AG10803 (cell line): ENCODE results near the gene ADRB2.

Experiments
- DNase-seq: peaks from one replicate; pipeline ENCODE4 v3.0.0; 2010; ENCODE audit warnings: low read depth
- H3K4me3 ChIP-seq: 2 replicates; pipeline ENCODE4 v1.5.1; 2011; ENCODE audit warnings: mild to moderate bottlenecking, low read length, control low read depth
- TF ChIP-seq, protein P1 (sequence below): conservative IDR thresholded peaks from 2 replicates; pipeline ENCODE4 v1.5.1; 2011; ENCODE audit warnings: mild to moderate bottlenecking, low read length, control low read depth, inconsistent platforms

Gene ADRB2

GRCh38 chr5:148823871-148824270 is 2.5 kb upstream of the ADRB2 start:
- TF ChIP-seq, protein P1, sequence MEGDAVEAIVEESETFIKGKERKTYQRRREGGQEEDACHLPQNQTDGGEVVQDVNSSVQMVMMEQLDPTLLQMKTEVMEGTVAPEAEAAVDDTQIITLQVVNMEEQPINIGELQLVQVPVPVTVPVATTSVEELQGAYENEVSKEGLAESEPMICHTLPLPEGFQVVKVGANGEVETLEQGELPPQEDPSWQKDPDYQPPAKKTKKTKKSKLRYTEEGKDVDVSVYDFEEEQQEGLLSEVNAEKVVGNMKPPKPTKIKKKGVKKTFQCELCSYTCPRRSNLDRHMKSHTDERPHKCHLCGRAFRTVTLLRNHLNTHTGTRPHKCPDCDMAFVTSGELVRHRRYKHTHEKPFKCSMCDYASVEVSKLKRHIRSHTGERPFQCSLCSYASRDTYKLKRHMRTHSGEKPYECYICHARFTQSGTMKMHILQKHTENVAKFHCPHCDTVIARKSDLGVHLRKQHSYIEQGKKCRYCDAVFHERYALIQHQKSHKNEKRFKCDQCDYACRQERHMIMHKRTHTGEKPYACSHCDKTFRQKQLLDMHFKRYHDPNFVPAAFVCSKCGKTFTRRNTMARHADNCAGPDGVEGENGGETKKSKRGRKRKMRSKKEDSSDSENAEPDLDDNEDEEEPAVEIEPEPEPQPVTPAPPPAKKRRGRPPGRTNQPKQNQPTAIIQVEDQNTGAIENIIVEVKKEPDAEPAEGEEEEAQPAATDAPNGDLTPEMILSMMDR: no peak
- no peak overlapping the region for H3K4me3 ChIP-seq
- no peak for DNase-seq

DNA sequence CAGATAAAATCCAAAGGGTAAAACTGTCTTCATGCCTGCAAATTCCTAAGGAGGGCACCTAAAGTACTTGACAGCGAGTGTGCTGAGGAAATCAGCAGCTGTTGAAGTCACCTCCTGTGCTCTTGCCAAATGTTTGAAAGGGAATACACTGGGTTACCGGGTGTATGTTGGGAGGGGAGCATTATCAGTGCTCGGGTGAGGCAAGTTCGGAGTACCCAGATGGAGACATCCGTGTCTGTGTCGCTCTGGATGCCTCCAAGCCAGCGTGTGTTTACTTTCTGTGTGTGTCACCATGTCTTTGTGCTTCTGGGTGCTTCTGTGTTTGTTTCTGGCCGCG is 727 bp upstream of the ADRB2 start:
- DNase-seq: peak; percentile 36
- TF ChIP-seq, protein P1: no peak

GRCh38 chr5:148826739-148827070 is 294 bp downstream of the ADRB2 start:
- peak overlapping the region; percentile 83 for H3K4me3 ChIP-seq
- DNase-seq: no peak
- TF ChIP-seq, protein P1: no peak

More for the DNA sequence above, 727 bp upstream of the ADRB2 start:
- H3K4me3 ChIP-seq: peak overlapping the region; percentile 83

DNA sequence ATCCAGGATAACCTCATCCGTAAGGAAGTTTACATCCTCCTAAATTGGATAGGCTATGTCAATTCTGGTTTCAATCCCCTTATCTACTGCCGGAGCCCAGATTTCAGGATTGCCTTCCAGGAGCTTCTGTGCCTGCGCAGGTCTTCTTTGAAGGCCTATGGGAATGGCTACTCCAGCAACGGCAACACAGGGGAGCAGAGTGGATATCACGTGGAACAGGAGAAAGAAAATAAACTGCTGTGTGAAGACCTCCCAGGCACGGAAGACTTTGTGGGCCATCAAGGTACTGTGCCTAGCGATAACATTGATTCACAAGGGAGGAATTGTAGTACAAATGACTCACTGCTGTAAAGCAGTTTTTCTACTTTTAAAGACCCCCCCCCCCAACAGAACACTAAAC is 1.3 kb downstream of the ADRB2 start:
- H3K4me3 ChIP-seq: no peak overlapping the region
- DNase-seq: no peak
- TF ChIP-seq, protein P1: no peak

DNA sequence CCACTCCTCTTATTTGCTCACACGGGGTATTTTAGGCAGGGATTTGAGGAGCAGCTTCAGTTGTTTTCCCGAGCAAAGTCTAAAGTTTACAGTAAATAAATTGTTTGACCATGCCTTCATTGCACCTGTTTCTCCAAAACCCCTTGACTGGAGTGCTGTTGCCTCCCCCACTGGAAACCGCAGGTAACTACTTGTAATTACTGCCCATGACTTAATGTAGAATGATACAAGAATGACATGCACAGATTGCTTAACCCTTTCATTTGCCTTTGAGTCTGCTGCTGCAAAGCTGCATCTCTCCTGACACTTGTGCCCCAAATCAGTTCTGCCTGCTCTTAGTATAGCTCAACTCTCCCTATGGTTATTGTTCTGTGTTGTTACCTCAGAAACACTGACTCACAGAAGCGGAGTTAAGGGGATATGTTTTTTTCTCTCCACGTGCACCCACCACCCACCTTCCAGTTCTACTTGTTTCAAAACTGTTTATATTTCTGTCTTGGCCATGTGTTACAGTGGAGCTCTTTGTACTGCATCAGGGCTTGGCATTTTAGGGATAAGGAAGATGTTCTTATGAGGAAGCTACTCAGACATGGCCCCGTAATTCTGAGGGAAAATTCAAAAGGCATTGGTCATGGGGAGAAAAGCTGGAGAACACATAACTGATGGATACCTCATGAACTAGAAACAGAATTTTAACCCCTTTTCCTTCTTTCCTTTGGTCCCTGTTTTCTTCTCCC is 2.3 kb downstream of the ADRB2 start:
- H3K4me3 ChIP-seq: peak overlapping the region; percentile 4
- DNase-seq: no peak
- TF ChIP-seq, protein P1: no peak

DNA sequence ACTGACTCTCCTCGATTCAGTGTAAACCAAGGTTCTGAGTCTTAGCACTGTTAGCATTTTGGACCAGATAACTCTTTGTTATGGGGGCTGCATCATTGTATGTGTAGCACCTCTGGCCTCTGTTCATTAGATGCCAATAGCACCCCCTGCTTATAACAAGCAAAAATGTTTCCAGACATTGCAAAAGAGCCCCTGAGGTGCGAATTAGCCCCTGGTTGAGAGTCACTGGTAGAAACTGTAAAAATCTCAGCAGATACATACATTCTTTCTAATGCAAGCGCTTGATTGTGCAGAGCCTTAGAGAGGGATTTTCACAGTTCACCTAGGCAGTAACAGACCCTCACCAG is 2.8 kb downstream of the ADRB2 start:
- H3K4me3 ChIP-seq: no peak overlapping the region
- no peak for DNase-seq
- TF ChIP-seq, protein P1: no peak

DNA sequence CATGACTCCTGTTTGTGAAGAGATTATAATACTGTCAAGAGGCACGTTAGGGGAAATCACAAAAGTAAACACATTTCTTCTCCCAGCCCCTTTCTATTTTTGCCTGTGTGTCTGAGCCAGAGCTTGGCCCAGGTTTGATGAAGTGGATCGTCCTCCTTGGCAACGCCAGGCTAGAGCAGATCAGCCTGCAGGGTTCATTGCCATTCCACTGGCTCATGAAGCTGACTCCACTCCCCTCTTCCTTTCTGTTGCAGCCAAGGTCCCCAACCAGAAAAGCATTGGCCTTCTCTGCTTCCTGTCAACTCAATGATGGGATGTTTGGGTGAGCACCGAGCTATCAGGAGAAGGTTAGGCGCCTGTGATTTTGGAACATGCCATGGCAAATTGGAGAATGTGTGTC is 3.3 kb downstream of the ADRB2 start:
- TF ChIP-seq, protein P1: no peak
- no peak overlapping the region for H3K4me3 ChIP-seq
- DNase-seq: no peak
